Loucy (cell line): Measurements from ENCODE around the gene SDK1.

Experiments used
- H2AFZ ChIP-seq: fragments of 200-600 bp; sonication (generic); 2 replicates; pipeline ENCODE4 v1.6.0; 2016; ENCODE audit warnings: antibody characterized with exemption, mild to moderate bottlenecking, low read length, moderate library complexity
- H3F3A ChIP-seq: fragments of 200-600 bp; 2 replicates; pipeline ENCODE4 v1.6.0; 2016; ENCODE audit warnings: antibody characterized with exemption, low read depth, mild to moderate bottlenecking
- H3K27me3 ChIP-seq: fragments of 200-600 bp; sonication (generic); 2 replicates; pipeline ENCODE4 v1.6.1; 2014; ENCODE audit warnings: low read length, mild to moderate bottlenecking; ENCODE audit not compliant: insufficient read depth, poor library complexity, severe bottlenecking
- H3K36me3 ChIP-seq: fragments of 200-600 bp; sonication (generic); 2 replicates; pipeline ENCODE4 v1.6.1; 2016; ENCODE audit warnings: low read length; ENCODE audit not compliant: insufficient read depth
- H3K4me1 ChIP-seq: fragments of 200-600 bp; sonication (generic); 2 replicates; pipeline ENCODE4 v1.5.1; 2014; ENCODE audit warnings: low read length, mild to moderate bottlenecking; ENCODE audit not compliant: insufficient read depth, poor library complexity, severe bottlenecking
- H3K4me2 ChIP-seq: fragments of 200-600 bp; sonication (generic); 2 replicates; pipeline ENCODE4 v1.6.0; 2014; ENCODE audit warnings: antibody characterized with exemption, low read length, low read depth, mild to moderate bottlenecking; ENCODE audit not compliant: poor library complexity, severe bottlenecking
- H3K4me3 ChIP-seq: fragments of 200-600 bp; sonication (generic); 2 replicates; pipeline ENCODE4 v1.5.1; 2014; ENCODE audit warnings: low read length, mild to moderate bottlenecking, mixed read lengths; ENCODE audit not compliant: poor library complexity, severe bottlenecking
- H3K79me2 ChIP-seq: fragments of 200-600 bp; sonication (generic); 2 replicates; pipeline ENCODE4 v1.6.1; 2014; ENCODE audit warnings: low read length; ENCODE audit not compliant: insufficient read depth
- H3K9ac ChIP-seq: fragments of 200-600 bp; sonication (generic); 2 replicates; pipeline ENCODE4 v1.6.0; 2014; ENCODE audit warnings: mild to moderate bottlenecking, low read depth, low read length, moderate library complexity; ENCODE audit not compliant: poor library complexity, severe bottlenecking
- H3K9me2 ChIP-seq: fragments of 200-600 bp; sonication (generic); replicated peaks from 2 replicates; pipeline ENCODE4 v1.6.1; 2016; ENCODE audit warnings: low read depth, low read length, mixed read lengths
- H3K9me3 ChIP-seq: fragments of 200-600 bp; sonication (generic); 2 replicates; pipeline ENCODE4 v1.6.1; 2014; ENCODE audit warnings: mild to moderate bottlenecking, antibody characterized with exemption, low read length, low read depth; ENCODE audit not compliant: insufficient read depth
- H4K20me1 ChIP-seq: fragments of 200-600 bp; sonication (generic); 2 replicates; pipeline ENCODE4 v1.6.0; 2014; ENCODE audit warnings: antibody characterized with exemption, low read length, mild to moderate bottlenecking; ENCODE audit not compliant: insufficient read depth, poor library complexity, severe bottlenecking
- EZH2phosphoT487 ChIP-seq: fragments of 200-600 bp; IDR thresholded peaks from 2 replicates; pipeline ENCODE4 v1.6.1; 2018; ENCODE audit warnings: antibody characterized with exemption, mild to moderate bottlenecking, moderate library complexity, borderline replicate concordance
- TF ChIP-seq, protein P1 (sequence below): fragments of 200-600 bp; sonication (generic); conservative IDR thresholded peaks from 2 replicates; pipeline ENCODE4 v1.5.1; 2014; ENCODE audit warnings: mild to moderate bottlenecking, antibody characterized with exemption, low read length

Gene SDK1

DNA sequence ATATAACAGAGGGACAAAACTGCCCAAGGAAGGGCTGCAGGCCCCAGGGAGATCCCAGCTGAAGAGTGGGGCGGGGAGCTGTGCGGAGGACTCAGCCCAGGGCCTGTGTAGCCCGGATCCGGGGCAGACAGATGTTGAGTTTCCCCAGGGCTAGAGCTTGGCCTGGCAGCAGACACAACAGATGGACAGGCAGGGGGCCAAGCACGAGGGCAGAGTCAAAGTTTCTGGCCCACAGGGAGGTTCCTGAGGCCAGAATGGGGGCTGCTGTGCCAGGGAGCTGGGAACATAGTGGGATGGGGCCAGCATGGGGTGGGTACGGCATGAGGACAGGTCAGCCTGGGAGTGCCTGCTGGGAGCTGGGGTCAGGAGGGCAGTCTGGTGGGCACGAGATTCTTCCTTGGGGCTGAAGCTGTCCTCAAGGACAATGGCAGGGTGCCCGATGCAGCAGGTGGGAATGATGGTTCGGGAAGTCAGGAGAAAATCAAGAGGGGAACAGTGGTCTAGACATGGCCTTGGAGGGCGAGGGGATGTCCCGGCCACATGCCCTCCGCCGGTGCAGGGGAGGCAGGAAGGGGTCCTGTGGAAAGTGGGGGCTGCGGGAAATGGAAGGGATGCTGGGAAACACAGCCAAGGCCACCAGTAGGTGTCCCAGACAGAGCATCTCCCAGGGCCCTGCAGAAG is 862.0 kb downstream of the SDK1 start:
- Histone ChIP-seq H3K27me3 (no peaks in the 10 kb centered on the region), H3K9me3 (peaks cover 2% of the 10 kb centered on the region; the same call in 1 of the 2 replicates), H2AFZ (no peak overlapping the region), H3K4me1 (no peaks in the 10 kb centered on the region), H3K36me3 (no peaks in the 10 kb centered on the region), H3F3A (no peaks in the 10 kb centered on the region), H3K79me2 (no peaks in the 10 kb centered on the region), H3K9ac (no peak overlapping the region), H3K4me2 (no peak overlapping the region), H4K20me1 (no peaks in the 10 kb centered on the region), H3K4me3 (no peak overlapping the region), H3K9me2 (no peaks in the 10 kb centered on the region)
- TF ChIP-seq, protein P1, sequence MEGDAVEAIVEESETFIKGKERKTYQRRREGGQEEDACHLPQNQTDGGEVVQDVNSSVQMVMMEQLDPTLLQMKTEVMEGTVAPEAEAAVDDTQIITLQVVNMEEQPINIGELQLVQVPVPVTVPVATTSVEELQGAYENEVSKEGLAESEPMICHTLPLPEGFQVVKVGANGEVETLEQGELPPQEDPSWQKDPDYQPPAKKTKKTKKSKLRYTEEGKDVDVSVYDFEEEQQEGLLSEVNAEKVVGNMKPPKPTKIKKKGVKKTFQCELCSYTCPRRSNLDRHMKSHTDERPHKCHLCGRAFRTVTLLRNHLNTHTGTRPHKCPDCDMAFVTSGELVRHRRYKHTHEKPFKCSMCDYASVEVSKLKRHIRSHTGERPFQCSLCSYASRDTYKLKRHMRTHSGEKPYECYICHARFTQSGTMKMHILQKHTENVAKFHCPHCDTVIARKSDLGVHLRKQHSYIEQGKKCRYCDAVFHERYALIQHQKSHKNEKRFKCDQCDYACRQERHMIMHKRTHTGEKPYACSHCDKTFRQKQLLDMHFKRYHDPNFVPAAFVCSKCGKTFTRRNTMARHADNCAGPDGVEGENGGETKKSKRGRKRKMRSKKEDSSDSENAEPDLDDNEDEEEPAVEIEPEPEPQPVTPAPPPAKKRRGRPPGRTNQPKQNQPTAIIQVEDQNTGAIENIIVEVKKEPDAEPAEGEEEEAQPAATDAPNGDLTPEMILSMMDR, result no peak
- TF ChIP-seq EZH2phosphoT487, result no peak

DNA sequence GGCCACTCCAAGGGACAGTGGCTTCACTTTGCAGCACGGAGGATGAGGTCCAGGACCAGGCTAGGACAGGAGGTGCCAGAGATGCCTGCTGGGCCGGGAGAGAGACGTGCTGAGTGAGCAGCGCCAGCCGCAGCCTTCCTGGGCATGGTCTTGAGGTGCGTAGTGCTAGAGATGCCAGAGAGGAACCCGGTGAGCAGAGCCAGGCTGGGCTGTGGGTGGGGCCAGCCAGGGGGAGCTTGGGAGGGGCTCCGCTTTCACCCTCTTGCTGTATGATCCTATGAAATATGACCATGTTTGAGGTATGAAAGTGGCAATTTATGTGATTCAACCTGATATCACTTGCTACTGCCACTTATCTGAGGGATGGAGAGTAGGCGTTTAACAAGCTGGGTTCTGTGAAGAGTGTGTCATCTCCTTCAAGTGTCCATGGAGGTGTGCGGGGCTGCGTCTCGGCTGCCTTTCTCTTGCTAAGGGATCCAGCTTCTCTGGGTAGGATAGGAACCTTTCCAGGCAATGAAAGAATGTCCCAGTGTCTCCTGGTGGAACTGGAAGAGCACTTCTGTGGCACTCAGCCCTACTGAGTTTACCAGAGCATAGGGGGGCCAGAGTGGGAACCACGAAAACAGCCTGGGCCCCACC is 862.6 kb downstream of the SDK1 start:
- H3K4me2 ChIP-seq, result no peak overlapping the region
- H3K9ac ChIP-seq, result no peak overlapping the region
- TF ChIP-seq, protein P1, result no peak
- no peak for TF ChIP-seq EZH2phosphoT487
- H3K4me1 ChIP-seq, result no peaks in the 10 kb centered on the region
- peaks cover 4% of the 10 kb centered on the region; the same call in 1 of the 2 replicates for H3K9me3 ChIP-seq
- no peaks in the 10 kb centered on the region for H3K79me2 ChIP-seq
- H4K20me1 ChIP-seq, result no peaks in the 10 kb centered on the region
- H3F3A ChIP-seq, result no peaks in the 10 kb centered on the region
- no peaks in the 10 kb centered on the region for H3K36me3 ChIP-seq
- H3K27me3 ChIP-seq, result no peaks in the 10 kb centered on the region
- no peak overlapping the region for H2AFZ ChIP-seq
- no peaks in the 10 kb centered on the region for H3K9me2 ChIP-seq
- H3K4me3 ChIP-seq, result no peak overlapping the region

DNA sequence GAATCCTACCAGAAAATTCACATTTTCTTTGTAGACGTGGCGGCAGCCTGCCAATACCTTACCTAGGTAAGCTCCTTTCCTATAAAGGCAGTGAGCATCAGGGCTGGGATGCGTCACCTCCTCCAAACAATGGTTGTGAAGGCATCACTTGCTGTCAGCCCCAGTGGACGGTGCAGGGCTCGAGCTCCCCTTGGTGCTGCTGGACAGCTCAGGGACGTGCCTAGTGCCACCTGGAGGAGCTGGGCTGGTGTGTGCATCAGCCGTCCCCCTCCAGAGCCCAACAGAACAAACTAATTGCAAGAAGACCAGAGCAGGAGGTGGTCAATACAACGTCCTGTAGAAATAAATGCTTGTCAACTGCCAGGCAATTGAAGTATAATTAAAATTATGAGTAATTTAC is 863.5 kb downstream of the SDK1 start:
- no peak overlapping the region for H3K4me3 ChIP-seq
- no peak for TF ChIP-seq EZH2phosphoT487
- TF ChIP-seq, protein P1, result no peak
- H3K9ac ChIP-seq, result no peak overlapping the region
- H3K9me3 ChIP-seq, result peaks cover 4% of the 10 kb centered on the region; the same call in 1 of the 2 replicates
- H3K36me3 ChIP-seq, result no peaks in the 10 kb centered on the region
- H3F3A ChIP-seq, result no peaks in the 10 kb centered on the region
- no peaks in the 10 kb centered on the region for H4K20me1 ChIP-seq
- no peaks in the 10 kb centered on the region for H3K79me2 ChIP-seq
- no peaks in the 10 kb centered on the region for H3K9me2 ChIP-seq
- H2AFZ ChIP-seq, result no peak overlapping the region
- no peak overlapping the region for H3K4me2 ChIP-seq
- H3K27me3 ChIP-seq, result no peaks in the 10 kb centered on the region
- no peaks in the 10 kb centered on the region for H3K4me1 ChIP-seq
